NCI-H82 treated with DMSO at 0.1 percent for 48 hours (cell line): Measurements from ENCODE around the gene PNKP.

Experiments used
- DNase-seq: peaks from one replicate; lab custom pipeline; 2025; ENCODE audit not compliant: unreplicated experiment; lab: John Stamatoyannopoulos, UW

PNKP gene

DNA sequence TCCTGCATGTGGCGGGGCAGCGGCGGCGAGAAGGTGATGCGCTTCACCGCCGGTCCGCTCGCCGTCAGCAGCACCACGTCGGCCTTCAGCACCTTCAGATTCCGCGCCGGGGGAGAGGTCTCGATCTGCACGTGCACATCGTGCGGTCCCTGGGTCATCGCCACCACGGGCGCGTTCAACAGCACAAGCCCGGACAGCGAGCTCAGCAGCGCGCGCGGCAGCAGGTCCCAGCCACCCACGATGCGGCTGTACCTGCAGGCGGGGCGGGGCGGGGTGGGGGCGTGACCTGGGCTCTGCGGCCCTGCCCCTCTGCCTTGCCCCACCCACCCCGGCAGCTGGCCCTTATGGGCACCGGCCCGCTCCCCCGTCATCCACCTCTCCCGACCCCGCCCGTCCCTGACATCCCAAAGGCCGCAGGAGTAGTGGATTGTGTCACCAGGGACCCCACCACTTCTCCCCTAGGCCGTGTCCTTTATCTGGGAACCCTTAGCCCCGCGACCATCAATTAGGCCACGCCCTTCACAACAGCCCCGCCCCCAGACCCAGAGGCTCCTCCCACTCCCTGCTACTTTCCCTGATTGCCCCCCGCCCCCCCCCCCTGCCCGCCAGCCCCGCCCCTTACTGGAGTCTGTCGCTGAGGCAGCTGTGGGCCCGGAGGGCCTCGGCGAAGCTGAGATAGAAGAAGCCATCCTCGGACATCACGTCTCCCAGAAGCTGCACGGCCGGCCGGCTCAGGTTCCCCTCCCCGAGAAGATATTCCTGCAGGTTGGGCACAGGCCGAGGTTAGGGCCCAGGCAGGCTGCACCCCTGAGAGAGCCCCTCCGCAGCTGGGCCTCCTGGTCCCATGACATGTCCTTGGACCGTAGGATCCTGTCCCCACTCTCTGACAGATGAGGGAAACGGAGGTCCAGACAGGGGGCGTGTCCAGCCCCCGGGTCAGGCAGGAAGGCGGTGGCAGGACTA, 23.3 kb upstream of the PNKP start:
- DNase-seq, result peak; percentile 73

DNA sequence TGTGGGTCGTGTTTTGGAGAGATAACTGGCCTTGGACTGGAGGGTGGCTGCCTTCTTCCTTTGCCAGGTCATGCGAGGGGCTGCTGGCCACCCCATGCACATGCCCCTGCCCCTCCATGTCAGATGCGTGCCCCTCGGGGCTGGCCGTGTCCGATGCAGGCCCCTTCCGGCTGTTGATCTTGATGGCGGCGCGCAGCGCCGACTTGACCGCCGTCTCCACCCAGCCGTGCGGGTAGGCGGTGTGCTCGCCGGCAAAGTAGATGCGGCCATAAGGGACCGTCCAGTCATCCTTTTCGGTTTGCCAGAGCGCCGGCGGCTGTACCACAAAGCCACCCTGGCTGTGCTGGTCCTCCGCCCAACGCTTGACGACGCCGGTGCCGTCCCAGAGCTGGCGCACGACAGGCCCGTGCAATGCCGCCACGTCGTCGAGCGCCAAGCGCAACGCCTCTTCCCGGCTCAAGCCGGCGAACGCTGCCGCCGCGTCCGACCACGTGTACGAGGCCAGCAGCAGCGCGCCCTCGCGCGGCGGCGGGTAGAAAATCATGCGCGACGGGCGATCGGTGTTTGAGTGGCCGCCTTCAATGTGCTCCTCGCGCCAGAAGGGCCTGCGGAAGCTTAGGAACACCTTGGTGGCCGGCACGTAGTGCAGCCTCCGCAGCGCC, 22.4 kb upstream of the PNKP start:
- DNase-seq, result peak; percentile 2

DNA sequence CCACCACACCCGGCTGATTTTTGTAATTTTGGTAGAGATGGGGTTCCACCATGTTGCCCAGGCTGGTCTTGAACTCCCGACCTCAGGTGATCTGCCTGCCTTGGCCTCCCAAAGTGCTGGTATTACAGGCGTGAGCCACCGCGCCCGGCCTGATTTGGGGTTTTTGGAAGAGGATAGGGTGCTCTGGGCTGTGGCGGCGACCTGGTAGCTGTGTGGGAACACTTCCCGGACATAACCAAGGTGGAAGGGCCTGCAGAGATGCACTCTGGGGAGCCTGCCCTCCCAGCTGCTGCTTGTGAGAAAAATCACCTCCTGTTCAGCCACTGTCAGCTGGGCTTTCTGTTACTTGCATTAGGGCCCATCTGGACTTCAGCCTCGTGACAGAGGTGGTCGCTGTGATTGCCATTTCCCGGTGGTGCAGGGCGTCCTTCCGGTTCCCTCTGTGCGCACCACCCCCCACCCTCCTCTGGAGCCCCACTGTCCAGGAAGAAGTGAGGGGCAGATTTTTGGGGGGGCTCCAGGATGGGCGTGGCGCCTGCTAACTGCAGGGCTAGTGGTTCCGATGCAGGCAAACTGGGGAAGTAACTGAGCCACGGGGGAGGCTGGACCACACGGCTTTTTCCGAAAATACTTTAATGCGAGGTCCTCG, 21.8 kb upstream of the PNKP start:
- no peak for DNase-seq

DNA sequence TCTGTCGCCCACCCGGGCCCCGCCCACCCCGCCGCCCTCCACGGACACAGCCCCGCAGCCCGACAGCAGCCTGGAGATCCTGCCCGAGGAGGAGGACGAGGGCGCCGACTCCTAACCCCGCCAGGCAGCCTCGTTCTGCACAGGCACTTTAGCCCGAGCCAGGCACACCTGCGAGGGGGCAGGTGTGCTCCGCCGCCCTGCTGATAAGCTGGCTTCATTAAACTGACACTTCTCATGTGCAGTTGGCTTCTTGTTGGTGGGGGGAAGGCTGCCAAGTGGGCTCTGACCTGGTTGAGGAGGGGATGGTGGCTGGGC, 21.1 kb upstream of the PNKP start:
- no peak for DNase-seq

DNA sequence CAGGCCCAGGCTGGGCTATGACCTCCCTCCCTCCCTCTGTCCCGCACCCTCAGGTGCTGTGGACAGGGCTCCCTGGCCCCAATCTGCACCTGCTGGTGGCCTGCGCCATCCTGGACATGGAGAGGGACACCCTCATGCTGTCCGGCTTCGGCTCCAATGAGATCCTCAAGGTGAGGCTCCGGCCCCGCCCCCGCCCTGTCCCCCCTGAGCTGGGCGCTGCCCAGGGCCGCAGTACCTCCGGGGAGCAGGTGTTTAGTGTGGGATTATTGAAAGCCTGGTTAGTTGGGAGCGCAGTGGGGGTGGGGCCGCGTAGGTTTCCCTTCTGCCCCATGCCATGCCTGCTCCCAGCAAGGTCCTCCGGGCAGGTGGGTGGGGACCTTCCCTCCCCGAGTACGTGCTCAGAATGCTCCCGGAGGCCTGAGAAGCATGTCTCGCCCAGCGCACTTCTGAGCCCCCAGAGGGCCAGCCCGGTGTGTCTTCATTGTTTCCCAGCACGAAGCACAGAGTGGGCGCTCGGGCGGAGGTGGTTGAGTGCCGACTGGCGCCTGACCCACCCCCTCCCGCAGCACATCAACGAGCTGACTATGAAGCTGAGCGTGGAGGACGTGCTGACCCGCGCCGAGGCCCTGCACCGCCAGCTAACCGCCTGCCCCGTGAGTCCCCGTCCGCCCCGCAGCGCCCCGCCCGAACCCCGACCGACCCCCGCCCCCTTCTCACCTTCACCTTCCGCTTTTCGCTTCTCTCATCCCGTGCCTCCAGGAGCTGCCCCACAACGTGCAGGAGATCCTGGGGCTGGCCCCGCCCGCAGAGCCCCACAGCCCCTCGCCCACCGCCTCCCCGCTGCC, 20.5 kb upstream of the PNKP start:
- no peak for DNase-seq

DNA sequence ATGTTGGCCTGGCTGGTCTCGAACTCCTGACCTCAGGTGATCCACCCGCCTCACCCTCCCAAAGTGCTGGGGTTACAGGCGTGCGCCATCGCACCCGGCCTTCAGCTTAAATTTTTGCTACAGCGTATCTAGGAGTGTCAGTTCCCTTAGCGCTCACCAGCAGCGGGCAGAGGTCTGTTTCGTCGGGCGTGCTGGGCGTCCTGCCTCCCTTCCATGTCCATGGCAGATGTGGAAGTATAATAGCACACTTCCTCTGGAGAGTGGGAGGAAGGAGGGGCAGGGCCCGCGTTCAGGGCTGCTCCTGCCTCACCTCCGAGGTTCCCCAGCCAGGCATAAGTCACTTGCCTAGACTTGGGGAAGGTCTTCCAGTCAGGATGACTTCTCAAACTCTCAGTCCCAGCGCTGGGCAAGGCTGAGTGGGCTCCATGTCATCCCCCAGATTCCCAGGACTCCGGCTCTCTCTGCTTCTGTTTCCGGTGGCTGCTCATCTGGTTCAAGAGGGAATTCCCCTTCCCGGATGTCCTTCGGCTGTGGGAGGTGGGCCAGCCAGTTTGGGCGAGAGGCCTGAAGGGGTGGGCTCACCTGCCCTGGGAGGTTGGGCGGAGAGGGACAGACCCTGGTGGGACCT, 19.8 kb upstream of the PNKP start:
- no peak for DNase-seq

DNA sequence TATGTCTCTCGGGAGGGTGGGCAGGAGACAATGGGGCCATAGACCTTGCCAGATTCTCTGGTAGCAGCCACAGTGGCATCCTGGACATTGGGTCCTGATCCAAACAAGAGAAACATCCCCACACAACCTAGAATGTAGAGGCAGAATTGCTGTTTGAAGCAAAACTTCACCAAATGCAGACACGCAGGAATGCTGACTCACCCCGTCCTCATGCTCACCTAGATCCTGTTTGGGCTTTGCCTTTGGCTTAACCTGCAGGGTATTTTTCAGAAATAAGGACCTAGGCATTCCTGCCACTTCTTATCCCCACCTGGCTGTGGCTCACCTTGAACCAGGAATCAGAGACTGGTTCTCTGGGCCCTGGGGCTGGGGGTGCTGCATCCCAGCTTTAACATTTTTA, 17.4 kb upstream of the PNKP start:
- DNase-seq, result no peak

DNA sequence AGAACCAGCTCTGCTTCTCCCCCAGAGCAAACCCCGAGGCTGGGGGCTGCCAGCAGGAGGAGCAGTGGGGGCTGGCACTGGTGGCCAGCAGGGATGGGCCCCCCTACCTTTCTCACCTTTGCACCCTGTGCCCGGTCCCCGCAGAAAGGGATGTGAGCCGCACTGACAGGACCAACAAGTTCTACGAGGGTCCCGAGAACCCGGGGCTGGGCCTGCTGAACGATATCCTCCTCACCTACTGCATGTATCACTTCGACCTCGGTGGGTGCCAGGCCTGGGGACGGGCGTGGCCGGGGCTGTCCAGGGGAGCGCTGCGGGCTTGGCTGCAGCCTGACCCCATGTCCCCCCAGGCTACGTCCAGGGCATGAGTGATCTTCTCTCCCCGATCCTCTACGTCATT, 16.7 kb upstream of the PNKP start:
- no peak for DNase-seq

DNA sequence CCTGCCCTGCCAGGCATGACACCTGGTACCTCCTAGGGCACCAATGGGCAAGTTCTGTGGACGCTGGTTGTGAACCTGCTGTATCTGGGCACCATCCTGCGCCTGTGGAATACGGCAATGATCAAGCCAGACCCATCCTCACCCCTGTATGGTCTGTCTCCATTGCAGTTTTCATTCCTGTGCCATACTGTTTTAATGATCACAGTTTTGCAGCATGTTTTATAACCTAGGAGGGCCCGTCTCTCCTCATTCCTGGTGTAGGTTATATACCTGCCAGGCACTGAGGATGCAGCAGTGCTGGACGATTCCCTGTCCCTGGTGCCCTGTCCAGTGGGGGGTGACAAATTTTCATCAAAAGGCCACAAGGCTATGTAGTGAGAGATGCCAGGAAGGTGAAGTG, 15.7 kb upstream of the PNKP start:
- no peak for DNase-seq

DNA sequence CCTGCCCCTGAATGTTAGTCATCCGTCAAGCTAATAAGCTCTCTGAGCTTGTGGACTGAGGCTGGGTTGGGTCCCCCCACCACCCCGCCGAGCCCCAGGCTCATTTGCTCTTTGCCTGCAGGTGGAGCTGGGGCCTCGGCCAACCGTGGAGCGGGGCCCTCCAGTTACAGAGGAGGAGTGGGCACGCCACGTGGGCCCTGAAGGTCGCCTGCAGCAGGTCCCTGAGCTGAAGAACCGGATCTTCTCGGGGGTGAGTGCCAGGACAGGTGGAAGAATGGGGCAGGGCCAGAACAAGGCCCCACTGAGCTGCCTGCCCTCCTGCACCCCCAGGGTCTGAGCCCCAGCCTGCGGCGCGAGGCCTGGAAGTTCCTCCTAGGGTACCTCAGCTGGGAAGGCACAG, 15.3 kb upstream of the PNKP start:
- DNase-seq, result no peak

DNA sequence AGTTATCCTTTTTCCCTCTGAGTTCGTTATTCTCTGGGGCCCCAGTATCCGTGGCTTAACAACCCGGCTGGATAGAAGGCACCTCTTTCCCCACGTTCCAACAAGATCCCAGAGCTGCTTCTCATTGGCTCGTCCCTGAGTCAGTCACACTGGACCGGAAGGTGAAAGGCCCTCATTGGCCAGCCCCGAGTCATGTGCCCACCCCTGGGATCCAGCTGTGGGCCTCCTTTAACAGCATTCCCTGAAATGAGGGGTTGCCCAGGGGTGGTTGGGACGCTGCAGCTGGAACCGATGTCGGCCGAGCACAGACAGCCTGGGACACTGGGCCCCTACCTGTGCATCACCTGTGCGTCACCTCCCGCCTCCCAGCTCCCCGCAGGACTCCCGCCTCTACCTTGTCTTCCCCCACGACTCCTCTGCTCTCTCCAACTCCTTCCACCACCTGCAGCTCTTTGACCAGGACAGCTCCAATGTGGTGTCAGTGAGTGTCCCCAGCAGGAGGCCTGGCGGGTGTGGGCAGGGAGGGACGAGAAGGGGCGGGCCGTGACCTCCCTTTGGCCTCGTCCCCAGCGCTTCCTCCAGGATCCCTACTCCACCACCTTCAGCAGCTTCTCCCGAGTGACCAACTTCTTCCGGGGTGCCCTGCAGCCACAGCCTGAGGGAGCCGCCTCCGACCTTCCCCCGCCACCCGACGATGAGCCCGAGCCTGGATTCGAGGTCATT, 14.5 kb upstream of the PNKP start:
- no peak for DNase-seq

DNA sequence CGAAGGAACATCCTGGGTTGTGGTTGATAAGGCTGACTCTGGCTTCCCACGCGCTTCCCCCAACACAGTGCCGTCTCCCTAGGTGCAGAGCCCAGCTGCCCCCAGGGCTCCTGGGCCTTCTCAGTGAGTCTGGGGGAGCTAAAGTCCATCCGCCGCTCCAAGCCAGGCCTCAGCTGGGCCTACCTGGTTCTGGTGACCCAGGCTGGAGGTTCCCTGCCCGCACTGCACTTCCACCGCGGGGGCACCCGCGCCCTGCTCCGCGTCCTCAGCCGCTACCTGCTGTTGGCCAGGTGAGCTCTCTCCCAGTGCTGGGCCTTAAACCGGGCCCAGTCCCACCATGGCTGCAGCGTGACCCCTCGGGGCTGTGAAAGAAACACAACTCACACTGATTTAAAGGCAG, 13.8 kb upstream of the PNKP start:
- no peak for DNase-seq

DNA sequence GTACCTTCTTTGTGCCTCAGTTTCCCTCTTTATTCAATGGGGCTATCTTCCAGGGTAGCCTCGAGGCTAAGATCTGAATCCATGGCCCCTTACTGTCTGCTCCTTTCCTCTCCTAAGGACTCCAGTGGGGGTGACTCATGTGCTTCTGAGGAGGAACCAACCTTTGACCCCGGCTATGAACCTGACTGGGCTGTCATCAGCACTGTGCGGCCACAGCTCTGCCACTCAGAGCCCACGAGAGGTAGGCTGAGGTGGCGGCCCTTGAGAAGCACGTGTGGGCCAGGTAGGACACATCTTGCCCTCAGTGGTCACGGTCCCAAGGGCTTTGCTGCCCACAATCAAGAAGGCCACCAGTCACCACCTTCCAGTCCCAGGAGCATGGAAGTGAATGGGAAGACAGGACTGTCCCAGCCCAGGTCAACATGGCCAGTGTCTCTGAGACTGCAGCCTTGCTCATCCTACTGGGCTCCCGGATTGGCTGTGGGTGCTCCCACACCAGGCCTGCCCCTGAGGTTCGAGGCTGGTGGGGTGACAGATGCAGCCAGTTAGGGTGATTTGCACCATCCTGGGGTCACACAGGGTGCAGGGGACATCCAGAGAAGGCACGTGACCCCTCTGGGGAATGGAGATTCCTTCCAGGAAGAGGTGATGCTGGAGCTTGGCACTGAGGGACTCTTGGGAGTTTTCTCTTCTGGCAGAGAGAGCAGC, 12.9 kb upstream of the PNKP start:
- no peak for DNase-seq

DNA sequence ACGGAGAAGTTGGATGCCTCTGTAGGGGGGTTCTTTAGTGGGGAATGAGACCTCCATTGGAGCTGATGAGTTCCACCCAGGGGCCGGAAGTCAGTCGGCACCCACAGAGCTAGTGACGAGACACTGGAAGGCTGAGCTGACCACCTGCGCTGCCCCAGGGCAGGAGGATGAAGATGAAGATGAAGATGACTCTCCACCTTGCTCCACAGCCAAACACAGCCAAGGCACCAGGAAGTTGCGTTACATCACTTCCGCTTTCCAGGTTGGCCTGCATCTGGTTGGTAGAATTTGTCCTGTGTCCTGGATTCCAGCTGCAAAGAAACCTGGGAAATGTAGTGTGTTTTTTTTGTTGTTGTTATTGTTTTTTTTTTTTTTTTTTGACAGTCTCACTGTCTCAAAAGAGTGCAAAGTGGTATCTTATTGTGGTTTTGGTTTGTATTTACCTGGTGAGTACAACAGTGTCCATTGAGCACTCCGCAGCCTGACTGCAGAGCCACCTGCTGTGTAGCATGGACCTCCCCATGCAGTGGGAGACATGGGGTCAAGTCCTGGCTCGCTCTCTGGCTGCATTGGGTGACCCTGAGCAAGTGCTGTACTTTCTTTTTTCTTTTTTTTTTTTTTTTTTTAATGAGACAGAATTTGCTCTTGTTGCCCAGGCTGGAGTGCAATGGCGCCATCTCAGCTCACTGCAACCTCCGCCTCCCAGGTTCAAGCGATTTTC, 12.0 kb upstream of the PNKP start:
- DNase-seq, result no peak

DNA sequence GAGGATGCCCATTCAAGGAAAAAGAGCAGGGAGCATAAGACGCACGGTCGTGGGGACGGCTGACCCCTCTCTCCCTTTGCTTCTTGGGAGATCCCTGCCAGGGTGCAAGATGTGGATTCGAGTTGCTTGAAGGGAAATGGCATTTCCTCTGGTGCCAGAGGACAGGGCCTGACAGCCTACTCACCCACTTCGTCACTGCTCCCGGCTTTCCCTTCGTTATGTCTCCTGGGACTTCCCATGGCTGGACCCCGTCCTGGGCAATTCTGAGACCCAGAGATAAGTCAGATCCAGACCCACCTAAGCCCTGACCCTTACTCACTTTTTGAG, 11.3 kb upstream of the PNKP start:
- DNase-seq, result no peak

DNA sequence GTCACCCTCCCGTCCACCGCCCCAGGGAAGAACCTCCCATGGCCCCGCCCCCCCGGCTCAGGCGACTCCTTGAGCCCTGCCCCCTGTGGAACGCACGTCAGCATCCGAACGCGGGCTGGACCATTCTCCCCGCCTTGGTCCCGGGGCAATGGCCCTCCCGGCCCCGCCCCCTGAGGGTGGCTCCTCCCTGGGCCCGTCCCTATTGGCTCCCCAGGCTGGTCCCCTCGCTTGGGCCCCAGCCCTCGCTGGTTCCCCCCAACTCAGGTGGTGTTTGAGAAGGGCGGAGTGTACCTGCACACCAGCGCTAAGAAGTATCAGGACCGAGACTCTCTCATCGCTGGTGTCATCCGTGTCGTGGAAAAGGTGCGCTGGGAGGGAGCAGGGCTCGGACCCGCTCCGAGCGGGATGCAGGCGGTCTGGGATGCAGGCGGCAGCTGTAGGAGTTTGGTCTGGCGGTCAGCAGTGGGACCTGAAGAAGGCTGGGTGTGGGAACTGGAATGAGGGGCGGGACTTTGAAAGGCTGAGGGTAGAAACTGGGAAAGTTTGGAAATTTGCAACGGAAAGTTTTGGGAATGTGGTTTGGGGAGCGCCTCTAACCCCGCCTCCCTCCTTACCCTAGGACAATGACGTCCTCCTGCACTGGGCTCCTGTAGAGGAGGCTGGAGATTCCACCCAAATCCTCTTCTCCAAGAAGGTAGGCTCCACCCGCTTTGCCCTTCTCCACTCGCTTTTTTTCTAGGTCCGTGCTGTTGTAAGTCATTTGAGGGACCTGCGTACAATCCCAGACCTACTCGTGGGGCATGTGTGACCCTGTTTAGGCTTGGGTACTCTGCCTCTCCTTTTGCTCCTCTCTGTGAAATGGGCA, 10.7 kb upstream of the PNKP start:
- DNase-seq, result peak; percentile 95

DNA sequence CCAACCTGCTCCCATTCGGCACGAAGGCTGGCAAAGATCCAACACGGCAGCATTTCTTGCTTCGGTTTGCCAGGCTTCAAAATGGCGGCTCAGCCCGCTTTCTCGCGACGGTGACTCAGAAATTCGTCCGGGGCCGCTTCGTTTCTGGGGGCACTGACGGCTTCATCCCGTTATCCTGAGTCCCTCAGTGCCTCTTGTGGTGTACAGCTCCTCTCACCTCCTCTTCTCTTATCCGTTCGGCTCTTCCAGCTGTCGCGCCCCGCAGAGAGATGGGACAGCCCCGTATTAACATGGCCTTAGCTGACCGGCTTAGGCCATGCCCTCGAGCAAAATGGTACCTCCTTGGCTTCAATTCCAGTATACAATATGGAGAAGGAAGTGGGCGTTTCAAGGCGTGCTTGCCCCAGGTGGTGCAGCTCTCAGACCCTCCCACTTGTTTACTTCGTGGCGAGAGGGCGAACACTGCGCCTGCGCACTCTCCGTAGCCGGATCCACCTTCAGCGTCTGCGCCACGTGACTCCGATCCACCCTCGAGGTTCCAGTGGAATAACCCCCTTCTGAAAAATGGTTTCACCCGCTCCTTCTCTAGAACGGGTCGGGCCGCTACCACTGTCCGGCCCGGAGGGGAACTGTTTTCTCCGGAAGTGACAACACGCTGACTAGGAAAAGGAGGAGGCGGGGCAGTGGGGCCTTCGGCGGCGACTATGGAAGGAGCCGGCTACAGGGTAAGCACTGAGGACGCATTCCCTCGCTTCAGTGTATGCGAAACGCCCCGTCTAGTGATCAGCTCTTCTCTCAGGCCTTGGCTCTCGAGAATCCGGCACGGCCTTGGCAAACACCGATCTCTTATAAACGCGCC, 9.9 kb upstream of the PNKP start, which contains the start of the genes AKT1S1 and TBC1D17:
Gene AKT1S1, minus strand, starts transcription at position 336 of the 859 bp plus-strand sequence. CDS start 4,060 bp downstream, outside the sequence.
Gene TBC1D17, plus strand, starts transcription at position 683 of the 859 bp plus-strand sequence. Its CDS starts 22 bp downstream, at position 705.
- DNase-seq, result peak; percentile 99
